ENCODE results near the gene CHKA.

- no peak for TF ChIP-seq MAX (IDR thresholded peaks at IDR 0.05)
- no peak for TF ChIP-seq EP300 (IDR thresholded peaks at IDR 0.05; ENCODE audit: borderline replicate concordance)
- no peak for TF ChIP-seq YY1 (IDR thresholded peaks at IDR 0.05; ENCODE audit: low read depth)
- TF ChIP-seq REST (IDR thresholded peaks at IDR 0.05; ENCODE audit: low read depth) = no peak
- no peak for TF ChIP-seq CREB1 (IDR thresholded peaks at IDR 0.05; ENCODE audit: low read depth)
- TF ChIP-seq CEBPB (IDR thresholded peaks at IDR 0.05) = no peak
- TF ChIP-seq TCF12 (IDR thresholded peaks at IDR 0.05; ENCODE audit: low read depth) = no peak
- TF ChIP-seq TEAD4 (IDR thresholded peaks at IDR 0.05) = no peak
- no peak for TF ChIP-seq FOXM1 (IDR thresholded peaks at IDR 0.05; ENCODE audit: borderline replicate concordance, low read depth)
- TF ChIP-seq EGR1 (IDR thresholded peaks at IDR 0.05) = no peak
- TF ChIP-seq TAF1 (IDR thresholded peaks at IDR 0.05; ENCODE audit: low read depth) = no peak
- TF ChIP-seq USF1 (IDR thresholded peaks at IDR 0.05) = no peak
- TF ChIP-seq NFIC (IDR thresholded peaks at IDR 0.05) = no peak
- no peak for TF ChIP-seq RAD21 (IDR thresholded peaks at IDR 0.05; ENCODE audit: low read depth)
These were observed 87.5 kb downstream of the CHKA start for GRCh38 chr11:68033708-68034045.
